ENCODE results near the gene DMPK. TPM values are rescaled to one million over a fixed set of nuclear protein-coding genes. Genes with fewer than 3 reads are reported as not detected.

DMPK gene
- total and polyA plus RNA-seq, 2 donors from 2014 or later: 31.3 to 63.0 TPM

GRCh38 chr19:45739498-45740439 is 42.5 kb downstream of the DMPK start:
- no peak overlapping the region for H3K27ac ChIP-seq (ENCODE audit: low read depth in 2 of 2, low read length in 2 of 2)
- TF ChIP-seq CTCF (IDR thresholded peaks at IDR 0.05; ENCODE audit: borderline replicate concordance, extremely low read depth, insufficient read depth): no peak
- H3K27me3 ChIP-seq (ENCODE audit: control insufficient read depth, insufficient read depth, low read length): no peaks in the 10 kb centered on the region
- DNase-seq (no peak), FAIRE-seq (no peak)
- H3K36me3 ChIP-seq (ENCODE audit: control insufficient read depth in 2 of 3, insufficient read depth in 3 of 3, low read length in 3 of 3): no peaks in the 10 kb centered on the region
- intact Hi-C loops (cut with DNase I): no loop called here
- no peak overlapping the region for H3K4me3 ChIP-seq (ENCODE audit: low read length in 3 of 3)
- H3K9me3 ChIP-seq (ENCODE audit: control insufficient read depth in 2 of 3, insufficient read depth in 1 of 3, low read length in 3 of 3): no peaks in the 10 kb centered on the region
- H3K9ac ChIP-seq (ENCODE audit: low read length in 3 of 3): no peak overlapping the region
- H3K4me1 ChIP-seq (ENCODE audit: control insufficient read depth in 2 of 3, insufficient read depth in 2 of 3, low read depth in 1 of 3, low read length in 3 of 3): no peaks in the 10 kb centered on the region

- intact Hi-C loops (cut with DNase I): no loop called here
These were observed 49.0 kb downstream of the DMPK start, which contains the start of gene MEIOSIN for GRCh38 chr19:45733160-45733810. Gene MEIOSIN (plus strand): TSS chr19:45733439. CDS start chr19:45735377, 1,938 bp downstream.

More at GRCh38 chr19:45733160-45733810, 49.0 kb downstream of the DMPK start, which contains the start of gene MEIOSIN:
- Histone ChIP-seq H3K9ac (ENCODE audit: low read length in 3 of 3) (no peak within 1 kb of the TSS), H3K4me3 (ENCODE audit: low read length in 3 of 3) (no peak within 1 kb of the TSS), H3K27me3 (ENCODE audit: control insufficient read depth, insufficient read depth, low read length) (no peaks in the 10 kb centered on the region), H3K9me3 (ENCODE audit: control insufficient read depth in 2 of 3, insufficient read depth in 1 of 3, low read length in 3 of 3) (no peaks in the 10 kb centered on the region), H3K27ac (ENCODE audit: low read depth in 2 of 2, low read length in 2 of 2) (no peak within 1 kb of the TSS), H3K4me1 (ENCODE audit: control insufficient read depth in 2 of 3, insufficient read depth in 2 of 3, low read depth in 1 of 3, low read length in 3 of 3) (peaks cover 0 to 6% (median 0%) of the 10 kb centered on the region in 3 donors), H3K36me3 (ENCODE audit: control insufficient read depth in 2 of 3, insufficient read depth in 3 of 3, low read length in 3 of 3) (no peaks in the 10 kb centered on the region)
- TF ChIP-seq CTCF (IDR thresholded peaks at IDR 0.05; ENCODE audit: borderline replicate concordance, extremely low read depth, insufficient read depth): no peak
- DNase-seq (peak in 1 of 5 donors; percentile 57), FAIRE-seq (no peak)

Data from kidney (tissue), 14 donors.